ENCODE results near the gene ACACB. TPM values are rescaled to one million over a fixed set of nuclear protein-coding genes. Genes with fewer than 3 reads are reported as not detected.

The ACACB gene
- total RNA-seq, 1 donor from 2014 or later = 22.7 TPM

- no peaks in the 10 kb centered on the region for H3K36me3 Mint-ChIP-seq
- no peak for DNase-seq (ENCODE audit: extremely low spot score, unreplicated experiment)
- H3K27ac Mint-ChIP-seq = no peak overlapping the region
- H3K4me3 Mint-ChIP-seq = no peak overlapping the region
- H3K9me3 Mint-ChIP-seq = no peaks in the 10 kb centered on the region
- no peak for TF ChIP-seq CTCF (conservative IDR thresholded peaks at IDR 0.05)
- H3K4me1 Mint-ChIP-seq (ENCODE audit: unreplicated experiment) = peaks cover 7% of the 10 kb centered on the region
- H3K27me3 Mint-ChIP-seq = peaks cover 9% of the 10 kb centered on the region
These were observed 178.0 kb downstream of the ACACB start for GRCh38 chr12:109294286-109294796.

- no peak for DNase-seq (ENCODE audit: extremely low spot score, unreplicated experiment)
- peaks cover 9% of the 10 kb centered on the region for H3K27me3 Mint-ChIP-seq
- no peaks in the 10 kb centered on the region for H3K36me3 Mint-ChIP-seq
- no peak overlapping the region for H3K4me3 Mint-ChIP-seq
- H3K27ac Mint-ChIP-seq = no peak overlapping the region
- no peaks in the 10 kb centered on the region for H3K9me3 Mint-ChIP-seq
- H3K4me1 Mint-ChIP-seq (ENCODE audit: unreplicated experiment) = peaks cover 7% of the 10 kb centered on the region
- TF ChIP-seq CTCF (conservative IDR thresholded peaks at IDR 0.05) = no peak
These were observed 179.5 kb downstream of the ACACB start for GRCh38 chr12:109295764-109296425.

- no peak for DNase-seq (ENCODE audit: extremely low spot score, unreplicated experiment)
- no peak overlapping the region for H3K4me3 Mint-ChIP-seq
- H3K9me3 Mint-ChIP-seq = no peaks in the 10 kb centered on the region
- peaks cover 7% of the 10 kb centered on the region for H3K27me3 Mint-ChIP-seq
- H3K36me3 Mint-ChIP-seq = no peaks in the 10 kb centered on the region
- no peak overlapping the region for H3K27ac Mint-ChIP-seq
- TF ChIP-seq CTCF (conservative IDR thresholded peaks at IDR 0.05) = no peak
- H3K4me1 Mint-ChIP-seq (ENCODE audit: unreplicated experiment) = peaks cover 2% of the 10 kb centered on the region
These were observed 180.0 kb downstream of the ACACB start for GRCh38 chr12:109296431-109296830.

- TF ChIP-seq CTCF (conservative IDR thresholded peaks at IDR 0.05) = no peak
- Mint-ChIP-seq H3K4me1 (ENCODE audit: unreplicated experiment) (peaks cover 6% of the 10 kb centered on the region), H3K9me3 (no peaks in the 10 kb centered on the region), H3K36me3 (no peaks in the 10 kb centered on the region), H3K4me3 (no peak overlapping the region), H3K27me3 (peaks cover 20% of the 10 kb centered on the region), H3K27ac (no peak overlapping the region)
- no peak for DNase-seq (ENCODE audit: extremely low spot score, unreplicated experiment)
These were observed 183.5 kb downstream of the ACACB start for GRCh38 chr12:109299849-109300248.

- DNase-seq (ENCODE audit: extremely low spot score, unreplicated experiment) = no peak
- Mint-ChIP-seq H3K9me3 (no peaks in the 10 kb centered on the region), H3K27ac (peak overlapping the region; percentile 42), H3K4me3 (no peak overlapping the region), H3K4me1 (ENCODE audit: unreplicated experiment) (peaks cover 6% of the 10 kb centered on the region), H3K36me3 (no peaks in the 10 kb centered on the region), H3K27me3 (peaks cover 30% of the 10 kb centered on the region)
- no peak for TF ChIP-seq CTCF (conservative IDR thresholded peaks at IDR 0.05)
These were observed 185.3 kb downstream of the ACACB start for GRCh38 chr12:109301643-109302168.

Data from type B pancreatic cell (in vitro differentiated cells).